H9 (cell line): ENCODE data around the gene SCYGR4. TPM values are rescaled to one million over a fixed set of nuclear protein-coding genes. Genes with fewer than 3 reads are reported as not detected.

ENCODE experiments used
- DNase-seq: peaks from one replicate; pipeline ENCODE4 v3.0.0-alpha.2; 2017
- H2AFZ ChIP-seq: one replicate; pipeline ENCODE4 v1.6.1; 2013; ENCODE audit warnings: mild to moderate bottlenecking, low read length, control low read depth, moderate library complexity
- H2AK5ac ChIP-seq: 2 replicates; pipeline ENCODE4 v1.6.1; 2013; ENCODE audit warnings: low read length, control low read depth, mixed read lengths; ENCODE audit not compliant: insufficient read length
- H2BK120ac ChIP-seq: one replicate; pipeline ENCODE4 v1.6.1; 2013; ENCODE audit warnings: low read depth, mild to moderate bottlenecking, low read length, control low read depth, inconsistent platforms; ENCODE audit not compliant: poor library complexity, severe bottlenecking
- H2BK12ac ChIP-seq: 2 replicates; pipeline ENCODE4 v1.6.1; 2013; ENCODE audit warnings: low read length, control low read depth, mixed read lengths, low read depth; ENCODE audit not compliant: insufficient read length
- H2BK15ac ChIP-seq: 2 replicates; pipeline ENCODE4 v1.6.1; 2013; ENCODE audit warnings: low read depth, low read length, control low read depth
- H2BK20ac ChIP-seq: one replicate; pipeline ENCODE4 v1.6.1; 2013; ENCODE audit warnings: low read depth, mild to moderate bottlenecking, low read length, control low read depth, inconsistent platforms; ENCODE audit not compliant: poor library complexity, severe bottlenecking
- H2BK5ac ChIP-seq: 2 replicates; pipeline ENCODE4 v1.6.1; 2013; ENCODE audit warnings: low read length, control low read depth, mixed read lengths; ENCODE audit not compliant: insufficient read length
- H3K14ac ChIP-seq: 2 replicates; pipeline ENCODE4 v1.6.1; 2013; ENCODE audit warnings: low read length, control low read depth; ENCODE audit not compliant: insufficient read depth
- H3K18ac ChIP-seq: 2 replicates; pipeline ENCODE4 v1.6.1; 2013; ENCODE audit warnings: low read depth, mild to moderate bottlenecking, mixed read lengths, low read length, control low read depth; ENCODE audit not compliant: insufficient read length
- H3K23ac ChIP-seq: 2 replicates; pipeline ENCODE4 v1.6.1; 2013; ENCODE audit warnings: low read length, control low read depth, mixed read lengths, low read depth; ENCODE audit not compliant: insufficient read length
- H3K23me2 ChIP-seq: 2 replicates; pipeline ENCODE4 v1.6.1; 2013; ENCODE audit warnings: low read depth, mild to moderate bottlenecking, mixed read lengths, low read length, control low read depth; ENCODE audit not compliant: insufficient read length, poor library complexity, severe bottlenecking
- H3K27ac ChIP-seq: 2 replicates; pipeline ENCODE4 v1.5.1; 2013; ENCODE audit warnings: low read length, control low read depth, mixed read lengths, low read depth; ENCODE audit not compliant: insufficient read length
- H3K27me3 ChIP-seq: 2 replicates; pipeline ENCODE4 v1.6.1; 2013; ENCODE audit warnings: low read length, control low read depth, inconsistent platforms; ENCODE audit not compliant: insufficient read depth
- H3K4ac ChIP-seq: 2 replicates; pipeline ENCODE4 v1.6.1; 2013; ENCODE audit warnings: low read depth, mild to moderate bottlenecking, control low read depth, inconsistent platforms, low read length, moderate library complexity
- H3K4me1 ChIP-seq: 2 replicates; pipeline ENCODE4 v1.6.1; 2013; ENCODE audit warnings: low read length, control low read depth, inconsistent platforms; ENCODE audit not compliant: insufficient read depth
- H3K4me2 ChIP-seq: 2 replicates; pipeline ENCODE4 v1.6.1; 2013; ENCODE audit warnings: low read length, control low read depth, mixed read lengths; ENCODE audit not compliant: insufficient read length, insufficient read depth
- H3K56ac ChIP-seq: 2 replicates; pipeline ENCODE4 v1.6.1; 2013; ENCODE audit warnings: low read depth, mild to moderate bottlenecking, mixed read lengths, low read length, control low read depth; ENCODE audit not compliant: insufficient read length
- H3K79me1 ChIP-seq: 2 replicates; pipeline ENCODE4 v1.6.1; 2013; ENCODE audit warnings: low read depth, mild to moderate bottlenecking, moderate library complexity, low read length, control low read depth, inconsistent platforms; ENCODE audit not compliant: insufficient read depth, poor library complexity, severe bottlenecking
- H3K79me2 ChIP-seq: 2 replicates; pipeline ENCODE4 v1.6.1; 2013; ENCODE audit warnings: low read length, control low read depth, inconsistent platforms; ENCODE audit not compliant: insufficient read depth
- H3K9ac ChIP-seq: 2 replicates; pipeline ENCODE4 v1.6.1; 2013; ENCODE audit warnings: low read length, control low read depth, mixed read lengths; ENCODE audit not compliant: insufficient read length; ENCODE audit errors: extremely low read depth
- H3K9me3 ChIP-seq: one replicate; pipeline ENCODE4 v1.6.1; 2013; ENCODE audit warnings: low read depth, low read length, inconsistent platforms; ENCODE audit not compliant: control insufficient read depth
- H3T11ph ChIP-seq: one replicate; pipeline ENCODE4 v1.6.1; 2013; ENCODE audit warnings: mild to moderate bottlenecking, low read length, control low read depth, inconsistent platforms
- H4K20me1 ChIP-seq: one replicate; pipeline ENCODE4 v1.6.1; 2013; ENCODE audit not compliant: control insufficient read depth, insufficient read length, insufficient read depth
- H4K5ac ChIP-seq: 2 replicates; pipeline ENCODE4 v1.6.1; 2013; ENCODE audit warnings: low read depth, mild to moderate bottlenecking, mixed read lengths, low read length, control low read depth; ENCODE audit not compliant: insufficient read length
- H4K8ac ChIP-seq: replicated peaks from 2 replicates; pipeline ENCODE4 v1.6.1; 2013; ENCODE audit warnings: low read length, control low read depth, mixed read lengths, low read depth; ENCODE audit not compliant: insufficient read length
- H4K91ac ChIP-seq: 2 replicates; pipeline ENCODE4 v1.6.1; 2013; ENCODE audit warnings: low read depth, mild to moderate bottlenecking, moderate library complexity, mixed read lengths, low read length, control low read depth; ENCODE audit not compliant: insufficient read length
- H3K27ac Mint-ChIP-seq, 3 experiments: 2 replicates in 2 of 3; 3 replicates in 1 of 3; pipeline ENCODE4 v1.8.0; 2020 to 2021; ENCODE audit warnings: mixed read lengths in 3 of 3, mild to moderate bottlenecking in 1 of 3, moderate library complexity in 1 of 3
- H3K27me3 Mint-ChIP-seq: 2 replicates; pipeline ENCODE4 v1.8.0; 2021; ENCODE audit warnings: low read depth, mild to moderate bottlenecking, moderate library complexity, mixed read lengths
- H3K36me3 Mint-ChIP-seq, 3 experiments: 2 replicates in 2 of 3; 3 replicates in 1 of 3; pipeline ENCODE4 v1.8.0; 2020 to 2021; ENCODE audit warnings: low read depth in 3 of 3, mixed read lengths in 3 of 3; ENCODE audit not compliant: insufficient read depth in 1 of 3
- H3K4me1 Mint-ChIP-seq, 2 experiments: 2 replicates each; pipeline ENCODE4 v1.8.0; 2020; ENCODE audit warnings: mixed read lengths in 2 of 2
- H3K4me3 Mint-ChIP-seq, 2 experiments: 2 replicates in 1 of 2; 3 replicates in 1 of 2; pipeline ENCODE4 v1.8.0; 2020 to 2021; ENCODE audit warnings: mild to moderate bottlenecking in 2 of 2, mixed read lengths in 2 of 2, moderate library complexity in 1 of 2
- H3K9me3 Mint-ChIP-seq, 2 experiments: 2 replicates in 1 of 2; 3 replicates in 1 of 2; pipeline ENCODE4 v1.8.0; 2020; ENCODE audit warnings: mild to moderate bottlenecking in 2 of 2, mixed read lengths in 2 of 2, moderate library complexity in 1 of 2
- CTCF ChIP-seq: fragments of 200-600 bp; sonication (generic); conservative IDR thresholded peaks from 3 replicates; pipeline ENCODE4 v1.8.0; 2021; ENCODE audit warnings: antibody characterized with exemption, mild to moderate bottlenecking
- WGBS: extraction: QIAGEN DNeasy Blood & Tissue Kit; methylation state at CpG from one replicate; pipeline ENCODE4 v1.1.7; 2013; ENCODE audit warnings: missing lambda C conversion rate, low lambda C conversion rate, mixed read lengths; ENCODE audit not compliant: insufficient read length; ENCODE audit errors: extremely low coverage; 5-methylcytosine and 5-hydroxymethylcytosine counted together
- total RNA-seq: library from RNA; stranded (reverse); gene quantifications from 2 replicates; pipeline ENCODE4 v1.2.1, GENCODE V29; 2021

The SCYGR4 gene
- total RNA-seq, 1 experiment from 2014 or later = not detected

GRCh38 chr2:227661827-227662226 lies 44.5 kb downstream of the SCYGR4 start:
- Histone ChIP-seq H4K8ac (no peak overlapping the region), H4K20me1 (no peaks in the 10 kb centered on the region), H2AFZ (no peak overlapping the region), H4K5ac (no peak overlapping the region), H3K23me2 (no peaks in the 10 kb centered on the region), H3K23ac (no peak overlapping the region), H2BK20ac (no peak overlapping the region), H3K56ac (no peak overlapping the region), H4K91ac (no peak overlapping the region), H3K27ac (no peak overlapping the region), H2BK12ac (no peak overlapping the region), H3K4ac (no peak overlapping the region), H3K79me1 (no peaks in the 10 kb centered on the region), H2AK5ac (no peak overlapping the region), H3K4me1 (peaks cover 8% of the 10 kb centered on the region; the same call in 1 of the 2 replicates), H3K9ac (no peak overlapping the region), H3K18ac (no peak overlapping the region), H3K14ac (no peak overlapping the region), H2BK120ac (no peak overlapping the region), H3K79me2 (no peaks in the 10 kb centered on the region), H3K4me2 (no peak overlapping the region), H3K9me3 (no peaks in the 10 kb centered on the region), H2BK15ac (no peak overlapping the region), H3T11ph (no peak overlapping the region), H3K27me3 (no peaks in the 10 kb centered on the region), H2BK5ac (no peak overlapping the region)
- no peak overlapping the region; a peak in 2 of 7 replicates for H3K27ac Mint-ChIP-seq
- peaks cover 15 to 16% of the 10 kb centered on the region in 2 experiments for H3K4me1 Mint-ChIP-seq
- H3K9me3 Mint-ChIP-seq = no peaks in the 10 kb centered on the region
- no peak for DNase-seq
- H3K36me3 Mint-ChIP-seq = no peaks in the 10 kb centered on the region
- peaks cover 2% of the 10 kb centered on the region; the same call in 1 of the 2 replicates for H3K27me3 Mint-ChIP-seq
- no peak overlapping the region for H3K4me3 Mint-ChIP-seq
- no peak for TF ChIP-seq CTCF
- WGBS = no CpG with 5 or more reads among the region's 3 CpGs
